ENCODE data around the gene PLA2G4A. TPM values are rescaled to one million over a fixed set of nuclear protein-coding genes. Genes with fewer than 3 reads are reported as not detected.

Gene PLA2G4A
- polyA plus RNA-seq, 1 donor (not counting 4 experiments of a cell fraction or from before 2014, with no cell fraction given) = 29.2 TPM

GRCh38 chr1:186897008-186897407 lies 68.3 kb downstream of the PLA2G4A start:
- no peaks in the 10 kb centered on the region for H4K20me1 ChIP-seq (ENCODE audit: control insufficient read depth, extremely low read depth, insufficient read depth, low read length)
- DNase-seq (ENCODE audit: low read depth, low spot score) = no peak
- no peaks in the 10 kb centered on the region for H3K9me1 ChIP-seq (ENCODE audit: control insufficient read depth, extremely low read depth, insufficient read depth, low read length)
- no peaks in the 10 kb centered on the region for H3K36me3 ChIP-seq (ENCODE audit: control insufficient read depth in 2 of 2, extremely low read depth in 1 of 2, insufficient read depth in 2 of 2, low read length in 2 of 2)
- dilution Hi-C loops (cut with MboI; ENCODE audit: extremely low pct_ligation_motif_present, low sequenced_read_pairs) = no loop called here
- H3K9me3 ChIP-seq (ENCODE audit: control insufficient read depth, low read depth, low read length) = no peaks in the 10 kb centered on the region
- peak overlapping the region; percentile 65 for H3K4me2 ChIP-seq (ENCODE audit: control insufficient read depth, extremely low read depth, insufficient read depth, low read depth, low read length)
- H3K79me2 ChIP-seq (ENCODE audit: control insufficient read depth, insufficient read depth, low read length) = no peaks in the 10 kb centered on the region
- H2AFZ ChIP-seq (ENCODE audit: control insufficient read depth, low read length) = peak overlapping the region; percentile 65
- TF ChIP-seq CTCF (optimal IDR thresholded peaks at IDR 0.05 in 1 of 3, IDR thresholded peaks at IDR 0.05 in 1 of 3, conservative IDR thresholded peaks at IDR 0.05 in 1 of 3; ENCODE audit: extremely low read depth in 1 of 3, insufficient read depth in 2 of 3, low read length in 3 of 3) (no peak), EZH2 (IDR thresholded peaks at IDR 0.05; ENCODE audit: low read length) (no peak)
- peak overlapping the region; percentile 37 for H3K27ac ChIP-seq (ENCODE audit: control insufficient read depth, insufficient read depth, low read length)
- no peak overlapping the region for H3K9ac ChIP-seq (ENCODE audit: control insufficient read depth, extremely low read depth, insufficient read depth, low read length)
- peaks cover 21% of the 10 kb centered on the region for H3K4me1 ChIP-seq (ENCODE audit: control insufficient read depth, extremely low read depth, insufficient read depth, low read length)
- no peaks in the 10 kb centered on the region for H3K27me3 ChIP-seq (ENCODE audit: control insufficient read depth, extremely low read depth, insufficient read depth, low read length)
- H3K4me3 ChIP-seq (ENCODE audit: control insufficient read depth in 2 of 3, extremely low read depth in 1 of 3, insufficient read depth in 2 of 3, low read depth in 1 of 3, low read length in 3 of 3) = no peak overlapping the region
- no peak for FAIRE-seq

- Histone ChIP-seq H3K27me3 (ENCODE audit: control insufficient read depth, extremely low read depth, insufficient read depth, low read length) (no peaks in the 10 kb centered on the region), H3K79me2 (ENCODE audit: control insufficient read depth, insufficient read depth, low read length) (no peaks in the 10 kb centered on the region), H3K4me3 (ENCODE audit: control insufficient read depth in 2 of 3, extremely low read depth in 1 of 3, insufficient read depth in 2 of 3, low read depth in 1 of 3, low read length in 3 of 3) (no peak overlapping the region), H3K27ac (ENCODE audit: control insufficient read depth, insufficient read depth, low read length) (no peak overlapping the region), H3K9ac (ENCODE audit: control insufficient read depth, extremely low read depth, insufficient read depth, low read length) (no peak overlapping the region), H3K4me1 (ENCODE audit: control insufficient read depth, extremely low read depth, insufficient read depth, low read length) (peaks cover 15% of the 10 kb centered on the region), H3K36me3 (ENCODE audit: control insufficient read depth in 2 of 2, extremely low read depth in 1 of 2, insufficient read depth in 2 of 2, low read length in 2 of 2) (no peaks in the 10 kb centered on the region), H3K4me2 (ENCODE audit: control insufficient read depth, extremely low read depth, insufficient read depth, low read depth, low read length) (no peak overlapping the region), H3K9me3 (ENCODE audit: control insufficient read depth, low read depth, low read length) (no peaks in the 10 kb centered on the region), H3K9me1 (ENCODE audit: control insufficient read depth, extremely low read depth, insufficient read depth, low read length) (no peaks in the 10 kb centered on the region), H2AFZ (ENCODE audit: control insufficient read depth, low read length) (no peak overlapping the region), H4K20me1 (ENCODE audit: control insufficient read depth, extremely low read depth, insufficient read depth, low read length) (no peaks in the 10 kb centered on the region)
- dilution Hi-C loops (cut with MboI; ENCODE audit: extremely low pct_ligation_motif_present, low sequenced_read_pairs) = no loop called here
- FAIRE-seq = peak; percentile 55
- DNase-seq (ENCODE audit: low read depth, low spot score) = no peak
- TF ChIP-seq CTCF (optimal IDR thresholded peaks at IDR 0.05 in 1 of 3, IDR thresholded peaks at IDR 0.05 in 1 of 3, conservative IDR thresholded peaks at IDR 0.05 in 1 of 3; ENCODE audit: extremely low read depth in 1 of 3, insufficient read depth in 2 of 3, low read length in 3 of 3) (no peak), EZH2 (IDR thresholded peaks at IDR 0.05; ENCODE audit: low read length) (no peak)
Observed at GRCh38 chr1:186899577-186899976, 70.8 kb downstream of the PLA2G4A start.

Data from keratinocyte (primary cell).